WERI-Rb-1 (cell line): ENCODE results near the gene FCRLA.

Source experiments
- DNase-seq: peaks from one replicate; pipeline ENCODE4 v3.0.0-alpha.2; 2020
- H3K27ac ChIP-seq: fragments of 250-450 bp; sonication (Bioruptor Pico); 2 replicates; pipeline ENCODE4 v1.5.1; 2020; ENCODE audit warnings: mild to moderate bottlenecking, moderate library complexity
- H3K27me3 ChIP-seq: fragments of 250-450 bp; sonication (Bioruptor Pico); 2 replicates; pipeline ENCODE4 v1.5.1; 2021; ENCODE audit warnings: mild to moderate bottlenecking, low read depth, moderate library complexity; ENCODE audit not compliant: insufficient read depth, severe bottlenecking
- H3K36me3 ChIP-seq: fragments of 250-450 bp; sonication (Bioruptor Pico); 2 replicates; pipeline ENCODE4 v1.5.1; 2020; ENCODE audit warnings: mild to moderate bottlenecking, moderate library complexity
- H3K4me3 ChIP-seq: 2 replicates; pipeline ENCODE4 v1.5.1; 2011; ENCODE audit warnings: low read depth, mild to moderate bottlenecking, control low read depth, low read length
- H3K9me3 ChIP-seq: fragments of 250-450 bp; sonication (Bioruptor Pico); 2 replicates; pipeline ENCODE4 v1.5.1; 2021; ENCODE audit warnings: mild to moderate bottlenecking, moderate library complexity; ENCODE audit not compliant: severe bottlenecking
- CTCF ChIP-seq: IDR thresholded peaks from 2 replicates; pipeline ENCODE4 v1.5.1; 2011; ENCODE audit warnings: low read depth, mild to moderate bottlenecking, control low read depth, inconsistent platforms, low read length

FCRLA gene

GRCh38 chr1:161718559-161719324 is 11.7 kb downstream of the FCRLA start:
- H3K9me3 ChIP-seq, result peaks cover 8% of the 10 kb centered on the region
- no peak overlapping the region for H3K27ac ChIP-seq
- DNase-seq, result no peak
- H3K36me3 ChIP-seq, result no peaks in the 10 kb centered on the region
- no peak for TF ChIP-seq CTCF
- H3K4me3 ChIP-seq, result no peak overlapping the region
- peaks cover 100% of the 10 kb centered on the region for H3K27me3 ChIP-seq

GRCh38 chr1:161719325-161719611 is 12.2 kb downstream of the FCRLA start:
- no peak for TF ChIP-seq CTCF
- Histone ChIP-seq H3K36me3 (no peaks in the 10 kb centered on the region), H3K4me3 (no peak overlapping the region), H3K9me3 (peaks cover 3% of the 10 kb centered on the region), H3K27ac (no peak overlapping the region), H3K27me3 (peaks cover 100% of the 10 kb centered on the region)
- DNase-seq, result no peak

DNA sequence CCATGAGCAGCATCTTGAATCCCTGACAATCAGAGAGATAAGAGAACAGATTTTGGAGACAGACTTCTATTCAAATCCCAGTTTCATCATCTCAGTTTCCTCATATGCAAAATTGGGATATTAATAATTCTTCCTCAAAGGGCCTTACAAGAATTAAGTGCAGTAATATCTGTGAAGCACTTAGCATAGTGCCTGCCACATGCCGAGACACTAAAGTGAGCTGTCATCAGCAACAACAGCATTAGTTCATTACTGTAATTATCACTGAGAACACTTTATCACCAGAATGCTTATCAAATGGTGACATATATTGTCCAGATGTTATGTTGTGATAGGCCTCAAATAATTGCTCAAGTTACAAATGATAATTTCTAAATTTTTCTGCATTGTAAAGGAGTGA is 13.4 kb downstream of the FCRLA start:
- Histone ChIP-seq H3K27ac (no peak overlapping the region), H3K4me3 (no peak overlapping the region), H3K9me3 (peaks cover 2% of the 10 kb centered on the region), H3K27me3 (peaks cover 100% of the 10 kb centered on the region), H3K36me3 (no peaks in the 10 kb centered on the region)
- DNase-seq, result no peak
- no peak for TF ChIP-seq CTCF

- no peak for TF ChIP-seq CTCF
- Histone ChIP-seq H3K4me3 (no peak within 1 kb of the TSS), H3K36me3 (no peaks in the 10 kb centered on the region), H3K27ac (no peak within 1 kb of the TSS), H3K27me3 (peaks cover 100% of the 10 kb centered on the region), H3K9me3 (peaks cover 2% of the 10 kb centered on the region)
- no peak for DNase-seq
Measured at GRCh38 chr1:161720956-161721737, 14.1 kb downstream of the FCRLA start, which contains the start of gene FCRLB. FCRLB (plus strand) TSS chr1:161721544; CDS start chr1:161722673, 1,129 bp downstream.

GRCh38 chr1:161721738-161722343 is 14.8 kb downstream of the FCRLA start:
- Histone ChIP-seq H3K4me3 (no peak overlapping the region), H3K36me3 (no peaks in the 10 kb centered on the region; the same call in 1 of the 2 replicates), H3K27me3 (peaks cover 100% of the 10 kb centered on the region), H3K27ac (no peak overlapping the region), H3K9me3 (peaks cover 2% of the 10 kb centered on the region)
- no peak for DNase-seq
- no peak for TF ChIP-seq CTCF
